A549 (cell line): ENCODE results near the gene NR4A1. TPM values are rescaled to one million over a fixed set of nuclear protein-coding genes. Genes with fewer than 3 reads are reported as not detected.

ENCODE experiments used
- ATAC-seq, 2 experiments: fragments of 200-7000 bp in 1 of 2; fragments of >200 bp in 1 of 2; cut with Nextera tagmentation in 1 of 2; cut with Tn5 transposase in 1 of 2; 3 replicates each; pipeline versions ENCODE4 v1.8.0 to v1.9.1; 2018 to 2020; ENCODE audit warnings: mild to moderate bottlenecking in 1 of 2, moderate library complexity in 1 of 2
- CTCF ChIA-PET: fragments of 300-600 bp; sonication (Branson Sonifier 250); formaldehyde crosslinking; extraction: SDS; loops from one replicate; lab custom pipeline; 2021; ENCODE audit warnings: antibody characterized with exemption, inconsistent platforms; lab: Yijun Ruan, JAX
- POLR2A ChIA-PET: fragments of 350-600 bp; formaldehyde crosslinking; extraction: SDS; loops from one replicate; lab custom pipeline; 2021; ENCODE audit warnings: antibody characterized with exemption, inconsistent platforms; lab: Yijun Ruan, JAX
- DNase-seq, 2 experiments: peaks; one replicate each; pipeline versions ENCODE4 v3.0.0 to v3.0.0-alpha.2; 2011 to 2016; ENCODE audit warnings: low read depth in 1 of 2, low spot score in 1 of 2
- FAIRE-seq: peaks from 2 replicates; lab custom pipeline; 2011; peaks lifted over from hg19 to GRCh38; lab: Jason Lieb, UNC
- H3K27ac ChIP-seq, 2 experiments: fragments of >200 bp; sonication (Bioruptor Twin); formaldehyde crosslinking; 3 replicates each; pipeline ENCODE4 v1.5.1; 2016 to 2017
- H3K4me1 ChIP-seq: fragments of >200 bp; sonication (Bioruptor Twin); formaldehyde crosslinking; 3 replicates; pipeline ENCODE4 v1.6.1; 2016
- H3K4me2 ChIP-seq: fragments of >200 bp; sonication (Bioruptor Twin); formaldehyde crosslinking; 3 replicates; pipeline ENCODE4 v1.6.1; 2016
- H3K4me3 ChIP-seq: fragments of >200 bp; sonication (Bioruptor Twin); formaldehyde crosslinking; 3 replicates; pipeline ENCODE4 v1.5.1; 2016
- H3K9me3 ChIP-seq: fragments of >200 bp; sonication (Bioruptor Twin); formaldehyde crosslinking; 3 replicates; pipeline ENCODE4 v1.6.1; 2016
- CEBPB ChIP-seq, 2 experiments: fragments of >200 bp in 1 of 2; sonication (Bioruptor Twin) in 1 of 2; formaldehyde crosslinking in 1 of 2; IDR thresholded peaks; 2 replicates each; pipeline ENCODE4 v1.6.1; 2012 to 2016
- CHD2 ChIP-seq: fragments of 150-350 bp; IDR thresholded peaks from 2 replicates; pipeline ENCODE4 v1.6.1; 2014; ENCODE audit warnings: low read length; ENCODE audit not compliant: partially characterized antibody
- CTCF ChIP-seq: fragments of >200 bp; sonication (Bioruptor Twin); formaldehyde crosslinking; IDR thresholded peaks from 3 replicates; pipeline ENCODE4 v1.5.1; 2016
- E2F6 ChIP-seq: IDR thresholded peaks from 2 replicates; pipeline ENCODE4 v1.6.1; 2012; ENCODE audit warnings: low read depth, borderline replicate concordance
- EHF ChIP-seq: fragments of 250-450 bp; sonication (Bioruptor Pico); IDR thresholded peaks from 2 replicates; pipeline ENCODE4 v1.5.0; 2020; ENCODE audit warnings: mild to moderate bottlenecking
- EHMT2 ChIP-seq: fragments of 200-600 bp; sonication (generic); IDR thresholded peaks from 2 replicates; pipeline ENCODE4 v1.6.1; 2016; ENCODE audit warnings: antibody characterized with exemption, low read depth, mild to moderate bottlenecking, moderate library complexity
- ELK1 ChIP-seq: fragments of 150-350 bp; IDR thresholded peaks from 2 replicates; pipeline ENCODE4 v1.6.1; 2014; ENCODE audit warnings: low read depth, mild to moderate bottlenecking, low read length
- EP300 ChIP-seq, 2 experiments: fragments of >200 bp; sonication (Bioruptor Twin); formaldehyde crosslinking; IDR thresholded peaks; 2 replicates in 1 of 2; 3 replicates in 1 of 2; pipeline ENCODE4 v1.6.1; 2016 to 2017
- ESRRA ChIP-seq: fragments of 150-350 bp; IDR thresholded peaks from 2 replicates; pipeline ENCODE4 v1.6.1; 2014; ENCODE audit warnings: mild to moderate bottlenecking, low read length, borderline replicate concordance
- FOSB ChIP-seq: fragments of 250-450 bp; sonication (Bioruptor Pico); IDR thresholded peaks from 2 replicates; pipeline ENCODE4 v1.5.0; 2020; ENCODE audit warnings: mild to moderate bottlenecking, moderate library complexity
- FOSL2 ChIP-seq, 2 experiments: fragments of 450-650 bp in 1 of 2; fragments of >200 bp in 1 of 2; sonication (Bioruptor Twin) in 1 of 2; formaldehyde crosslinking; IDR thresholded peaks; 2 replicates each; pipeline versions ENCODE4 v1.5.0 to v1.6.1; 2016 to 2020; ENCODE audit warnings: mild to moderate bottlenecking in 1 of 2, moderate library complexity in 1 of 2
- FOXS1 ChIP-seq: fragments of 250-450 bp; sonication (Bioruptor Pico); IDR thresholded peaks from 2 replicates; pipeline ENCODE4 v1.5.0; 2020; ENCODE audit warnings: mild to moderate bottlenecking, moderate library complexity
- HEYL ChIP-seq: fragments of 250-450 bp; sonication (Bioruptor Pico); IDR thresholded peaks from 2 replicates; pipeline ENCODE4 v1.8.0; 2021; ENCODE audit warnings: mild to moderate bottlenecking, moderate library complexity
- JUNB ChIP-seq: fragments of >200 bp; sonication (Bioruptor Twin); formaldehyde crosslinking; IDR thresholded peaks from 2 replicates; pipeline ENCODE4 v1.6.1; 2016
- KDM1A ChIP-seq: fragments of 200-600 bp; sonication (generic); IDR thresholded peaks from 2 replicates; pipeline ENCODE4 v1.6.1; 2016; ENCODE audit warnings: low read depth, mild to moderate bottlenecking
- KDM5A ChIP-seq: fragments of 200-600 bp; sonication (generic); IDR thresholded peaks from 2 replicates; pipeline ENCODE4 v1.6.1; 2016; ENCODE audit warnings: antibody characterized with exemption, mild to moderate bottlenecking
- MAFK ChIP-seq: fragments of 450-650 bp; IDR thresholded peaks from 2 replicates; pipeline ENCODE4 v1.6.1; 2014; ENCODE audit not compliant: partially characterized antibody
- MYC ChIP-seq: IDR thresholded peaks from 2 replicates; pipeline ENCODE4 v1.6.1; 2012; ENCODE audit warnings: mild to moderate bottlenecking, inconsistent platforms, low read length, improper control_type of control experiment, borderline replicate concordance
- NFE2L2 ChIP-seq: fragments of 150-350 bp; conservative IDR thresholded peaks from 2 replicates; pipeline ENCODE4 v1.6.1; 2014; ENCODE audit warnings: low read length
- NR3C1 ChIP-seq: fragments of >200 bp; sonication (Bioruptor Twin); formaldehyde crosslinking; IDR thresholded peaks from 3 replicates; pipeline ENCODE4 v1.6.1; 2017
- PHF8 ChIP-seq: fragments of 200-600 bp; sonication (generic); IDR thresholded peaks from 2 replicates; pipeline ENCODE4 v1.6.1; 2016; ENCODE audit warnings: low read depth, mild to moderate bottlenecking, antibody characterized with exemption, moderate library complexity, borderline replicate concordance
- RARB ChIP-seq: fragments of 250-450 bp; sonication (Bioruptor Pico); IDR thresholded peaks from 2 replicates; pipeline ENCODE4 v1.8.0; 2021; ENCODE audit warnings: mild to moderate bottlenecking, moderate library complexity
- RFX5 ChIP-seq: fragments of 450-650 bp; IDR thresholded peaks from 2 replicates; pipeline ENCODE4 v1.7.1; 2014; ENCODE audit warnings: antibody characterized with exemption, mild to moderate bottlenecking, moderate library complexity
- RNF2 ChIP-seq: fragments of 200-600 bp; sonication (generic); IDR thresholded peaks from 2 replicates; pipeline ENCODE4 v1.6.1; 2016; ENCODE audit warnings: low read depth, mild to moderate bottlenecking, antibody characterized with exemption, moderate library complexity, borderline replicate concordance
- SMC3 ChIP-seq: fragments of >200 bp; sonication (Bioruptor Twin); formaldehyde crosslinking; IDR thresholded peaks from 3 replicates; pipeline ENCODE4 v1.6.1; 2018; ENCODE audit warnings: inconsistent platforms
- TP53 ChIP-seq: fragments of 250-450 bp; sonication (Bioruptor Pico); IDR thresholded peaks from 2 replicates; pipeline ENCODE4 v1.5.0; 2021; ENCODE audit warnings: mild to moderate bottlenecking, moderate library complexity
- ZFP36 ChIP-seq: fragments of 450-650 bp; IDR thresholded peaks from 2 replicates; pipeline ENCODE4 v1.6.1; 2014; ENCODE audit warnings: borderline replicate concordance; ENCODE audit not compliant: partially characterized antibody
- ZSCAN20 ChIP-seq: fragments of 250-450 bp; sonication (Bioruptor Pico); IDR thresholded peaks from 2 replicates; pipeline ENCODE4 v1.8.0; 2022; ENCODE audit warnings: mild to moderate bottlenecking, moderate library complexity
- WGBS: methylation state at CpG from one replicate; pipeline ENCODE4 v1.1.6; 2017; ENCODE audit errors: missing lambda C conversion rate; 5-methylcytosine and 5-hydroxymethylcytosine counted together
- polyA plus RNA-seq, 4 experiments: library from polyadenylated mRNA; depleted of rRNA in 3 of 4; stranded (reverse); fragments of >200 nt; fragmentation: RNase III in 1 of 4; extraction: RNeasy Plus Mini Kit Qiagen cat#74134 plus additional on column Dnase treatment in 1 of 4; gene quantifications; 2 replicates in 3 of 4; 3 replicates in 1 of 4; pipeline ENCODE4 v1.2.3, GENCODE V29; 2011 to 2017

The NR4A1 gene
- polyA plus RNA-seq, 2 of the 4 experiments (the other 2 are of a cell fraction) = 39.6 to 89.6 TPM

GRCh38 chr12:52090291-52090690 lies 39.0 kb downstream of the NR4A1 start:
- no peak for ATAC-seq
- CTCF ChIA-PET = interaction anchor here (0.8 to 42.5 kb wide), 4 partner anchors 28 to 97 kb away, joined by 3 to 1730 read pairs (median 4); no protein-coding TSS in a partner anchor
- H3K4me2 ChIP-seq = no peak overlapping the region

GRCh38 chr12:52091061-52091460 lies 39.8 kb downstream of the NR4A1 start:
- ChIA-PET POLR2A (interaction anchor here (0.6 kb wide), 1 partner anchor 9 kb away, joined by 4 read pairs; no protein-coding TSS in a partner anchor), CTCF (interaction anchor here (0.5 to 42.5 kb wide), 16 partner anchors 8 to 876 kb away, joined by 3 to 1730 read pairs (median 4); no protein-coding TSS in a partner anchor)
- no peaks in the 10 kb centered on the region; the same call in 2 of the 3 replicates for H3K9me3 ChIP-seq
- TF ChIP-seq ELK1 (no peak), FOSL2 (IDR thresholded peaks at IDR 0.05) (no peak), FOSL2 (CRISPR knock-in tag; IDR thresholded peaks at IDR 0.05) (no peak), MYC (no peak), HEYL (CRISPR knock-in tag) (no peak), RARB (CRISPR knock-in tag) (no peak), FOXS1 (CRISPR knock-in tag) (no peak), MAFK (no peak), ESRRA (no peak), ZSCAN20 (CRISPR knock-in tag) (no peak), EHMT2 (no peak), RNF2 (no peak), NFE2L2 (no peak), FOSB (CRISPR knock-in tag) (no peak), SMC3 (no peak), KDM1A (no peak), RFX5 (no peak), KDM5A (no peak), PHF8 (no peak)
- H3K4me3 ChIP-seq = no peak overlapping the region
- no peak for DNase-seq
- FAIRE-seq = no peak
- no peaks in the 10 kb centered on the region for H3K4me1 ChIP-seq
- ATAC-seq = no peak
- H3K4me2 ChIP-seq = no peak overlapping the region
- H3K27ac ChIP-seq = no peak overlapping the region
- 15% methylated on average over 3 of the region's 3 CpGs for WGBS

More at GRCh38 chr12:52090291-52090690, 39.0 kb downstream of the NR4A1 start:
- WGBS = 39% methylated on average over 9 of the region's 10 CpGs
- POLR2A ChIA-PET = no interaction called here
- no peaks in the 10 kb centered on the region for H3K4me1 ChIP-seq
- no peak overlapping the region for H3K27ac ChIP-seq
- TF ChIP-seq TP53 (CRISPR knock-in tag) = no peak
- no peak for TF ChIP-seq HEYL (CRISPR knock-in tag)
- TF ChIP-seq FOSL2 (IDR thresholded peaks at IDR 0.05) = no peak
- TF ChIP-seq FOSL2 (CRISPR knock-in tag; IDR thresholded peaks at IDR 0.05) = no peak
- TF ChIP-seq EP300 (IDR thresholded peaks at IDR 0.05) = no peak
- no peak for TF ChIP-seq MAFK
- no peak for TF ChIP-seq JUNB
- no peak for TF ChIP-seq NR3C1
- no peak for TF ChIP-seq EHF
- no peak for TF ChIP-seq KDM1A
- no peak for TF ChIP-seq FOSB (CRISPR knock-in tag)
- TF ChIP-seq CHD2 = no peak
- no peak for TF ChIP-seq ZFP36
- no peak for TF ChIP-seq RARB (CRISPR knock-in tag)
- no peak for TF ChIP-seq E2F6
- TF ChIP-seq MYC = no peak
- TF ChIP-seq CTCF = no peak
- no peak for TF ChIP-seq CEBPB (IDR thresholded peaks at IDR 0.05)
- DNase-seq (no peak), FAIRE-seq (no peak)
- no peaks in the 10 kb centered on the region; the same call in 2 of the 3 replicates for H3K9me3 ChIP-seq
- H3K4me3 ChIP-seq = no peak overlapping the region
